ENCODE measurements around the gene NUP153.

Gene NUP153

DNA sequence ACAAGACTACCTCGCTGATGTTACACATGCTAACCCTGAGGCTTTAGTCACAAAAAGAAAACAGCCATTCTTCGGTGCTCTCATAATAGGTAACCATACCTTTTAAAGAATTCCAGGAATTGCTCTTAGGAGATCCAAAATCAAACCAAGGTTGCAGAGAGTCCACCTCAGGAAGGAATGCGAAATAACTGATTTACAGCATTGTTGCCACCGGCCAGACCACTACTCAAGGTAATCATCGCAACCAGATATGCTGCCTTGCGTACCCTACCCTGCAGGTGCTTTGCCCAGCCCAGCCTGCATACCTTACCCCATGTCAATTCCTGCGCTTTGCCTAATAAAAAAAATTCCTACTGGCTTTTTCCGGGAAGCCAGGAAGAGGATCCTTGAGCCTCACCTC, 27.0 kb downstream of the NUP153 start:
- TF ChIP-seq, protein P1, sequence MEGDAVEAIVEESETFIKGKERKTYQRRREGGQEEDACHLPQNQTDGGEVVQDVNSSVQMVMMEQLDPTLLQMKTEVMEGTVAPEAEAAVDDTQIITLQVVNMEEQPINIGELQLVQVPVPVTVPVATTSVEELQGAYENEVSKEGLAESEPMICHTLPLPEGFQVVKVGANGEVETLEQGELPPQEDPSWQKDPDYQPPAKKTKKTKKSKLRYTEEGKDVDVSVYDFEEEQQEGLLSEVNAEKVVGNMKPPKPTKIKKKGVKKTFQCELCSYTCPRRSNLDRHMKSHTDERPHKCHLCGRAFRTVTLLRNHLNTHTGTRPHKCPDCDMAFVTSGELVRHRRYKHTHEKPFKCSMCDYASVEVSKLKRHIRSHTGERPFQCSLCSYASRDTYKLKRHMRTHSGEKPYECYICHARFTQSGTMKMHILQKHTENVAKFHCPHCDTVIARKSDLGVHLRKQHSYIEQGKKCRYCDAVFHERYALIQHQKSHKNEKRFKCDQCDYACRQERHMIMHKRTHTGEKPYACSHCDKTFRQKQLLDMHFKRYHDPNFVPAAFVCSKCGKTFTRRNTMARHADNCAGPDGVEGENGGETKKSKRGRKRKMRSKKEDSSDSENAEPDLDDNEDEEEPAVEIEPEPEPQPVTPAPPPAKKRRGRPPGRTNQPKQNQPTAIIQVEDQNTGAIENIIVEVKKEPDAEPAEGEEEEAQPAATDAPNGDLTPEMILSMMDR (IDR thresholded peaks at IDR 0.05; ENCODE audit: low read depth, low read length): no peak
- DNase-seq (ENCODE audit: low read depth in 2 of 2): no peak
- H3K4me3 ChIP-seq (replicated peaks in 1 of 2; ENCODE audit: low read depth in 2 of 2, low read length in 2 of 2): no peak overlapping the region

DNA sequence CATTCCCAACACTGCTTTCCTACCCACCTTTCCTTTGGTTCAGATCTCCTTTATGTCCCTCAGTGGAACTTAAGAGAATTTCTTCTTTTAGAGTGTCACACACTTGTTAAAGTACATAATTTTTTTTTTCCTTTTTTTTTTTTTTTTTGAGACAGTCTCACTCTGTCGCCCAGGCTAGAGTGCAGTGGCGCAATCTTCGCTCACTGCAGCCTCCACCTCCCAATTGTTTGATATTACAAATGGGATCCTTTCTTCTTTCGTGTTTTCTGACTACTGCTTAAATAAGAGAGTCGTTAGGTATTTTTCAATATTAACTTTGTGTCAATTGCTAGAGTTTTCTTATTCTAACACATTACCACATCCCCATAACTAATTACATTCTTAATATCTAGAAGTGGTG, 29.1 kb downstream of the NUP153 start:
- H3K4me3 ChIP-seq (replicated peaks in 1 of 2; ENCODE audit: low read depth in 2 of 2, low read length in 2 of 2): no peak overlapping the region
- TF ChIP-seq, protein P1 (IDR thresholded peaks at IDR 0.05; ENCODE audit: low read depth, low read length): no peak
- no peak for DNase-seq (ENCODE audit: low read depth in 2 of 2)

DNA sequence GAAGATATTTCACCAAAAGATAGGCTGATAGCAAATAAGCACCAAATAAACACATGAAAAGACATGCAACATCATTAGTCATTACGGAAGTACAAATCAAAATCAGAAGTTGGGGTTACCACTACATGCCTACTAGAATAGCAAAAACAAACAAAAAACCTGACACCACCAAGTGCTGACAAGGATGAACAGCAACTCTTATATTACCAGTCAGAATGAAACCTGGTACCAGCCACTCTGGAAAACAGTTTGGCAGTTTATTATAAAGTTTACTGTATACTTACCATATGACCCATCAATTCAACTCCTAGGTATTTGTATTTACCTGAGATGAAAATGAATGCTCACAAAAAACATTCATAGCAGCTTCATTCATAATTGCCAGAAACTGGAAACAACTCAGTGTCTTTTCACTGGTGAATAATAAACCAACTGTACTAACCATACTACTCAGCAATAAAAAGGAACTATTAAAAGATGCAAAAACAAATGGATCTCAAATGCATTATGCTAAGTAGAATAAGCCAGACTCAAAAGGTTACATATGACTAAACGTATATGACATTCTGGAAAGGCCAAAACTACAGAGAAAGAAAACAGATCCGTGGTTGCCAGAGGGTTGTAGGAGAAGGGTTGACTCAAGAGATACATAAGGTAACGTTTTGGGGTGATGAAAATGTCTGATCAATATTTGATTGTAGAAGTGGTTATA, 33.0 kb downstream of the NUP153 start:
- H3K4me3 ChIP-seq (replicated peaks in 1 of 2; ENCODE audit: low read depth in 2 of 2, low read length in 2 of 2): no peak overlapping the region
- no peak for DNase-seq (ENCODE audit: low read depth in 2 of 2)
- TF ChIP-seq, protein P1 (IDR thresholded peaks at IDR 0.05; ENCODE audit: low read depth, low read length): no peak

DNA sequence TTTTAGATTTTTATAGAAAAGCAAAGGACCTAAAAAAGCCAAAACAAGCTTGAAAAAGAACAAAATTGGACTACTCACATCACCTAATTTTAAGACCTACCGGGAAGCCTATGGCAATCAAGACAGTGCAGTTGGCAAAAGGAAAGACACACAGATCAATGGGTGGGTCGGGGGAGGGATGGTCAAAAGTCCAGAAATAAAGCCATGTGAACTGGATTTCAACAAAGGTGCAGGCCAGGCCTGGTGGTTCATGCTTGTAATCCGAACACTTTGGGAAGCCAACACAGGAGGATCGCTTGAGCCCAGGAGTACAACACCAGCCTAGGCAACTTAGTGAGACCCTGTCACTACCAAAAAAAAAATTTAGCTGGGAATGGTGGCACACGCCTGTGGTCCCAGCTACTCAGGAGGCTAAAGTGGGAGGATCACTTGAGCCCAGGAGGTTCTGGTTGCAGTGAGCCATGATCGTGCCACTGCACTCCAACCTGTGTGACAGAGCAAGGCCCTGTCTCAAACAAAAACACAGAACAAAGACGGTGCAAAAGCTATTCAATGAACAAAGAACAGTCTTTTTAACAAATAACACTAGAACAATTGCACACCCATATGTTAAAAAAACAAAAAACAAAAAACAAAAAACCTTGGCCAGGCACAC, 34.5 kb downstream of the NUP153 start:
- TF ChIP-seq, protein P1 (IDR thresholded peaks at IDR 0.05; ENCODE audit: low read depth, low read length): no peak
- DNase-seq (ENCODE audit: low read depth in 2 of 2): no peak
- H3K4me3 ChIP-seq (replicated peaks in 1 of 2; ENCODE audit: low read depth in 2 of 2, low read length in 2 of 2): no peak overlapping the region

DNA sequence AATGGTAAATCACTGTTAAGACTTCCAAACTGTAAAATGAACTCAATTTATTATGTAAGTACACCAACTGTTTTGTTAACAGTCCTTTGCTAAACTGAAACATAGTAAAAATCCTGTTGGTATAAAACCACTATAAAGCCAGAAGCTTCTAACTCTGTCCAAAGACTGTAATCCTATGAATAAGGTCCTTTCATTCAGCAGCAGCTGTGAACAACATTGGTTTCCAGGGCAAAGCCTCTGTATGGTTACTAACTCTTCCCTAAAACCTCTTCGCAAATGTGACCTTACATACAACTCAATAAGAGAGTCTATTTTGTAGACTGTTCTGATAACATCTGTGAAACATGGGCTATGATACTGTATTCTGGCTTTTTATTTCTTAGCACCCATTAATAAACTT, 40.1 kb downstream of the NUP153 start:
- TF ChIP-seq, protein P1 (IDR thresholded peaks at IDR 0.05; ENCODE audit: low read depth, low read length): no peak
- DNase-seq (ENCODE audit: low read depth in 2 of 2): no peak
- no peak overlapping the region for H3K4me3 ChIP-seq (replicated peaks in 1 of 2; ENCODE audit: low read depth in 2 of 2, low read length in 2 of 2)

DNA sequence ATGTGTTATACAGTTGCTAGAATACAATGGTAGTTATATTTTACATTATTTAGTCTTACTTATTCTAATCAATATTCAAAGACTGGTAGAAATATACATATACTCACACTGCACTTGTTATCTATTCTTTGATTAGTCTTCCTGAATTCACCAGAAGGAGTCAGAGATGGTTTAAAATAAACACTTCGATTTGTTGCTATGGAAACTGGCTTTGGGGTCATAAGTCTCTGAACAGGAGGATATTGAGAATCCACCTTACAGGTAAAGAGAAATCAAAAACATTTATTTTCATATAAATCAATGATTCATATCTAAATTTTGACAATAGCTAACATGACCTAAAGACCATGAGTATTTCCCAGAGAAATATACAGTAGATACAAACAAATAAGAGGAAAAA, 41.6 kb downstream of the NUP153 start:
- H3K4me3 ChIP-seq (replicated peaks in 1 of 2; ENCODE audit: low read depth in 2 of 2, low read length in 2 of 2): no peak overlapping the region
- DNase-seq (ENCODE audit: low read depth in 2 of 2): no peak
- TF ChIP-seq, protein P1 (IDR thresholded peaks at IDR 0.05; ENCODE audit: low read depth, low read length): no peak

All from cardiac fibroblast (primary cell).